HEK293T (cell line): ENCODE results near the gene UAP1L1.
"Not testable (repeated sequence)": the region's sequence is repeated elsewhere in the genome, so short reads cannot be mapped to it uniquely, and the experiment has no call there.

ENCODE experiments used
- CTCF ChIA-PET: fragments of 350-600 bp; formaldehyde crosslinking; extraction: SDS; loops from one replicate; lab custom pipeline; 2021; ENCODE audit warnings: antibody characterized with exemption, inconsistent platforms; lab: Yijun Ruan, JAX
- POLR2A ChIA-PET: fragments of 350-600 bp; formaldehyde crosslinking; extraction: SDS; loops from one replicate; lab custom pipeline; 2020; ENCODE audit warnings: antibody characterized with exemption, inconsistent platforms; lab: Yijun Ruan, JAX
- DNase-seq: peaks from one replicate; pipeline ENCODE4 v3.0.0; 2012; ENCODE audit warnings: mixed read lengths; ENCODE audit errors: extremely low spot score
- ARNT ChIP-seq: fragments of 450-650 bp; IDR thresholded peaks from 2 replicates; pipeline ENCODE4 v1.6.1; 2017; ENCODE audit warnings: mild to moderate bottlenecking
- BHLHE40 ChIP-seq: fragments of 450-650 bp; IDR thresholded peaks from 2 replicates; pipeline ENCODE4 v1.6.1; 2016; ENCODE audit warnings: mild to moderate bottlenecking, moderate library complexity, borderline replicate concordance
- CTBP1 ChIP-seq: fragments of 450-650 bp; IDR thresholded peaks from 2 replicates; pipeline ENCODE4 v1.6.1; 2016; ENCODE audit warnings: borderline replicate concordance
- ELF4 ChIP-seq: fragments of 450-650 bp; IDR thresholded peaks from 2 replicates; pipeline ENCODE4 v1.6.1; 2017; ENCODE audit warnings: antibody characterized with exemption
- FOXA1 ChIP-seq: fragments of 450-650 bp; IDR thresholded peaks from 2 replicates; pipeline ENCODE4 v1.6.1; 2016; ENCODE audit warnings: mild to moderate bottlenecking
- FOXK2 ChIP-seq: fragments of 450-650 bp; IDR thresholded peaks from 2 replicates; pipeline ENCODE4 v1.6.1; 2016; ENCODE audit warnings: mild to moderate bottlenecking
- FOXM1 ChIP-seq: fragments of 450-650 bp; IDR thresholded peaks from 2 replicates; pipeline ENCODE4 v1.6.1; 2017; ENCODE audit warnings: mild to moderate bottlenecking, borderline replicate concordance
- HDGF ChIP-seq: fragments of 450-650 bp; IDR thresholded peaks from 2 replicates; pipeline ENCODE4 v1.6.1; 2017; ENCODE audit warnings: antibody characterized with exemption, borderline replicate concordance
- L3MBTL2 ChIP-seq: fragments of 450-650 bp; conservative IDR thresholded peaks from 2 replicates; pipeline ENCODE4 v1.6.1; 2016; ENCODE audit warnings: mild to moderate bottlenecking
- LEF1 ChIP-seq: fragments of 450-650 bp; IDR thresholded peaks from 2 replicates; pipeline ENCODE4 v1.6.1; 2017; ENCODE audit warnings: mild to moderate bottlenecking, borderline replicate concordance
- NFRKB ChIP-seq: fragments of 450-650 bp; IDR thresholded peaks from 2 replicates; pipeline ENCODE4 v1.6.1; 2016; ENCODE audit warnings: mild to moderate bottlenecking, moderate library complexity
- SP1 ChIP-seq: fragments of 450-650 bp; IDR thresholded peaks from 2 replicates; pipeline ENCODE4 v1.6.1; 2017
- SUZ12 ChIP-seq: fragments of 450-650 bp; IDR thresholded peaks from 2 replicates; pipeline ENCODE4 v1.6.1; 2016; ENCODE audit warnings: mild to moderate bottlenecking
- TARDBP ChIP-seq: fragments of 450-650 bp; IDR thresholded peaks from 2 replicates; pipeline ENCODE4 v1.6.1; 2016
- ZNF384 ChIP-seq: fragments of 450-650 bp; IDR thresholded peaks from 2 replicates; pipeline ENCODE4 v1.6.1; 2016
- TF ChIP-seq, protein P1 (sequence below): fragments of 450-650 bp; IDR thresholded peaks from 2 replicates; pipeline ENCODE4 v1.6.1; 2016

Gene UAP1L1

GRCh38 chr9:137055385-137056364, 21.6 kb upstream of the UAP1L1 start:
- ChIA-PET CTCF (interaction anchor here (0.6 to 1.8 kb wide), 4 partner anchors 8 to 249 kb away, joined by 3 to 9 read pairs (median 4); no protein-coding TSS in a partner anchor), POLR2A (interaction anchor here (2.3 kb wide), 1 partner anchor 31 kb away, joined by 8 read pairs; the partner anchor contains the start of gene MAN1B1)
- TF ChIP-seq FOXM1: no peak
- no peak for TF ChIP-seq BHLHE40
- TF ChIP-seq ARNT: no peak
- no peak for TF ChIP-seq ELF4
- TF ChIP-seq NFRKB: no peak
- TF ChIP-seq SP1: no peak
- TF ChIP-seq L3MBTL2: no peak
- TF ChIP-seq CTBP1: no peak
- TF ChIP-seq, protein P1, sequence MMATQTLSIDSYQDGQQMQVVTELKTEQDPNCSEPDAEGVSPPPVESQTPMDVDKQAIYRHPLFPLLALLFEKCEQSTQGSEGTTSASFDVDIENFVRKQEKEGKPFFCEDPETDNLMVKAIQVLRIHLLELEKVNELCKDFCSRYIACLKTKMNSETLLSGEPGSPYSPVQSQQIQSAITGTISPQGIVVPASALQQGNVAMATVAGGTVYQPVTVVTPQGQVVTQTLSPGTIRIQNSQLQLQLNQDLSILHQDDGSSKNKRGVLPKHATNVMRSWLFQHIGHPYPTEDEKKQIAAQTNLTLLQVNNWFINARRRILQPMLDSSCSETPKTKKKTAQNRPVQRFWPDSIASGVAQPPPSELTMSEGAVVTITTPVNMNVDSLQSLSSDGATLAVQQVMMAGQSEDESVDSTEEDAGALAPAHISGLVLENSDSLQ: no peak
- DNase-seq: no peak

- POLR2A ChIA-PET: interaction anchor here (2.3 kb wide), 1 partner anchor 30 kb away, joined by 8 read pairs; the partner anchor contains the start of gene MAN1B1
- CTCF ChIA-PET: interaction anchor here (1.5 to 1.8 kb wide), 2 partner anchors 7 to 10 kb away, joined by 5 to 9 read pairs; no protein-coding TSS in a partner anchor
- no peak for DNase-seq
- TF ChIP-seq TARDBP (no peak), HDGF (no peak)
These were observed 20.4 kb upstream of the UAP1L1 start for GRCh38 chr9:137056739-137057415.

- ChIA-PET CTCF (interaction anchor here (1.2 kb wide), 1 partner anchor 13 kb away, joined by 8 read pairs; the partner anchor contains the start of gene SAPCD2), POLR2A (interaction anchor here (0.8 to 2.3 kb wide), 2 partner anchors 13 to 29 kb away, joined by 3 to 8 read pairs; partner anchors contain the start of genes MAN1B1 and SAPCD2)
- DNase-seq: no peak
- no peak for TF ChIP-seq ZNF384
- no peak for TF ChIP-seq FOXA1
- no peak for TF ChIP-seq FOXK2
- TF ChIP-seq LEF1: no peak
- no peak for TF ChIP-seq ARNT
- TF ChIP-seq BHLHE40: no peak
- no peak for TF ChIP-seq TARDBP
- no peak for TF ChIP-seq ELF4
- TF ChIP-seq HDGF: no peak
- no peak for TF ChIP-seq SUZ12
- TF ChIP-seq SP1: no peak
- TF ChIP-seq L3MBTL2: no peak
- no peak for TF ChIP-seq NFRKB
- no peak for TF ChIP-seq FOXM1
- no peak for TF ChIP-seq CTBP1
- TF ChIP-seq, protein P1: no peak
These were observed 19.8 kb upstream of the UAP1L1 start for GRCh38 chr9:137057545-137057944.

DNA sequence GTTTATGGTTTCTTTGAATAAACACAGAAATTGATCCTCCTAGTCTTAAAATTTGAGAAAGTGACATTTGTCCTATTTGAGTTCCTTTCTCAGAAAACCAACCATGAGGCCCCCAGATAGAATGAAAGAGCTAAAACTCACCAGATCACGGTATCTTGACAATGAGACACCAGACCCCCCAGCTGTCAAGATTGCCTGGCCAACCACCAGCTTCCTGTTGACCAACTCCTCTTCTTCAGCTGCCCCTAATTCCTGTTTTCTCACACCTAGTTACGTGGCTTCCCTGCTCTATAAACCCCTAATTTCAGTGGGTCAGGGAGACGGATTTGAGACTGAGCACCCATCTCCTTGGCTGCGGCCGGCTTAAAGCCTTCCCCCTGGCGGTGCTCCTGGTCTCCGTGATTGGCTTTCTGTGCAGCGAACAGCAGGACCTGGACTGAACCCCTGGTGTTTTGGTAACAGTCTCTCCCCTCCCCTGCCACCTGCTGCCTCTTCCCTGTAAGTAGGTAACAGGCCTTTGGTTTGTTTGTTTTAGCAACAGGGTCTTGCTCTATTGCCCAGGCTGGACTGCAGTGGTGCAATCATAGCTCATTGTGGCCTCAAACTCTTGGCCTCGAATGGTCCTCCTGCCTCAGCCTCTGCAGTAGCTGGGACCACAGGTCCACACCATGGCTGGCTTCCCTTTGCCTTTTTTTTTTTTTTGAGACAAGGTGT, 18.6 kb upstream of the UAP1L1 start:
- POLR2A ChIA-PET: interaction anchor here (0.8 kb wide), 2 partner anchors 11 to 67 kb away, joined by 3 read pairs; partner anchors contain the start of gene SAPCD2
- DNase-seq: no peak
- CTCF ChIA-PET: interaction anchor here (1.0 to 1.2 kb wide), 2 partner anchors 9 to 12 kb away, joined by 3 to 8 read pairs; partner anchors contain the start of gene SAPCD2
- TF ChIP-seq SP1: no peak
- TF ChIP-seq NFRKB: no peak
- no peak for TF ChIP-seq FOXM1
- TF ChIP-seq BHLHE40: no peak
- no peak for TF ChIP-seq L3MBTL2
- TF ChIP-seq SUZ12: no peak
- TF ChIP-seq, protein P1: no peak
- TF ChIP-seq CTBP1: no peak
- TF ChIP-seq LEF1: no peak
- TF ChIP-seq ARNT: no peak
- no peak for TF ChIP-seq FOXA1
- TF ChIP-seq HDGF: no peak
- TF ChIP-seq FOXK2: no peak
- TF ChIP-seq ZNF384: no peak
- TF ChIP-seq ELF4: no peak
- no peak for TF ChIP-seq TARDBP

GRCh38 chr9:137062384-137062783, 14.9 kb upstream of the UAP1L1 start:
- DNase-seq: no peak
- TF ChIP-seq BHLHE40: no peak
- TF ChIP-seq ARNT: no peak
- TF ChIP-seq SP1: no peak
- no peak for TF ChIP-seq ZNF384
- TF ChIP-seq LEF1: no peak
- no peak for TF ChIP-seq SUZ12
- TF ChIP-seq, protein P1: no peak
- no peak for TF ChIP-seq CTBP1
- no peak for TF ChIP-seq FOXK2
- no peak for TF ChIP-seq TARDBP
- TF ChIP-seq L3MBTL2: no peak
- POLR2A ChIA-PET: no interaction called here
- CTCF ChIA-PET: no interaction called here

- CTCF ChIA-PET, POLR2A ChIA-PET, DNase-seq: not testable (repeated sequence)
These were observed 14.5 kb upstream of the UAP1L1 start for GRCh38 chr9:137062798-137063197.
